Suprapubic skin (tissue), 4 donors: Measurements from ENCODE around the gene TTC28.

ENCODE experiments used
- EP300 ChIP-seq: sonication (generic); formaldehyde crosslinking; IDR thresholded peaks from one replicate; pipeline ENCODE4 v1.6.1; 2017; ENCODE audit warnings: antibody characterized with exemption
- POLR2A ChIP-seq, 2 donors: fragments of 450-650 bp; IDR thresholded peaks; one replicate each; pipeline ENCODE4 v1.6.1; 2017; ENCODE audit warnings: antibody characterized with exemption in 2 of 2, mild to moderate bottlenecking in 2 of 2, moderate library complexity in 2 of 2
- POLR2AphosphoS5 ChIP-seq, 3 donors: sonication (generic); formaldehyde crosslinking; IDR thresholded peaks; one replicate each; pipeline ENCODE4 v1.6.1; 2017; ENCODE audit warnings: antibody characterized with exemption in 3 of 3
- TF ChIP-seq, protein P1 (sequence below), 2 donors: fragments of 200-600 bp in 1 of 2; fragments of 450-650 bp in 1 of 2; sonication (generic) in 1 of 2; IDR thresholded peaks; one replicate each; pipeline ENCODE4 v1.5.1; 2016 to 2019; ENCODE audit warnings: antibody characterized with exemption in 2 of 2, mild to moderate bottlenecking in 1 of 2, moderate library complexity in 1 of 2

DNA sequence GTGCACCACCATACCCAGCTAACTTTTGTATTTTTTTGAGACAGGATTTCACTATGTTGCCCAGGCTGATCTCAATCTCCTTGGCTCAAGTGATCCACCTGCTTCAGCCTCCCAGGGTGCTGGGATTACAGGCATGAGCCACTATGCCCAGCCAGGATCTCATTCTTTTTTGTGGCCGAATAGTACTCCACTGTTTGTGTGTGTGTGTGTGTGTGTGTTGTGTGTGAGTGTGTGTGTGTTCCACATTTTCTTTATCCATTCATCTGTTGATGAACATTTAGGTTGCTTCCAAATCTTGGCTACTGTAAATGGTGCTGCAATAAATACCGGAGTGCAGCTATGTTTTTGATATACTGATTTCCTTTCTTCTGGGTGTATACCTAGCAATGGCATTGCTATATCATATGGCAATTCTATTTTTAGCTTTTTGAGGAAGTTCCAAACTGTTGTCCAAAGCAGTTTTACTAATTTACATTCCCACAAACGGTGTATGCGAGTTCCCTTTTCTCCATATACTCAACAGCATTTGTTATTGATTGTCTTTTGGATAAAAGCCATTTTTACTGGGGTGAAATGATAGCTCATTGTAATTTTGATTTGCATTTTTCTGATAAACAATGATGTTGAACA is 105.4 kb downstream of the TTC28 start:
- TF ChIP-seq, protein P1, sequence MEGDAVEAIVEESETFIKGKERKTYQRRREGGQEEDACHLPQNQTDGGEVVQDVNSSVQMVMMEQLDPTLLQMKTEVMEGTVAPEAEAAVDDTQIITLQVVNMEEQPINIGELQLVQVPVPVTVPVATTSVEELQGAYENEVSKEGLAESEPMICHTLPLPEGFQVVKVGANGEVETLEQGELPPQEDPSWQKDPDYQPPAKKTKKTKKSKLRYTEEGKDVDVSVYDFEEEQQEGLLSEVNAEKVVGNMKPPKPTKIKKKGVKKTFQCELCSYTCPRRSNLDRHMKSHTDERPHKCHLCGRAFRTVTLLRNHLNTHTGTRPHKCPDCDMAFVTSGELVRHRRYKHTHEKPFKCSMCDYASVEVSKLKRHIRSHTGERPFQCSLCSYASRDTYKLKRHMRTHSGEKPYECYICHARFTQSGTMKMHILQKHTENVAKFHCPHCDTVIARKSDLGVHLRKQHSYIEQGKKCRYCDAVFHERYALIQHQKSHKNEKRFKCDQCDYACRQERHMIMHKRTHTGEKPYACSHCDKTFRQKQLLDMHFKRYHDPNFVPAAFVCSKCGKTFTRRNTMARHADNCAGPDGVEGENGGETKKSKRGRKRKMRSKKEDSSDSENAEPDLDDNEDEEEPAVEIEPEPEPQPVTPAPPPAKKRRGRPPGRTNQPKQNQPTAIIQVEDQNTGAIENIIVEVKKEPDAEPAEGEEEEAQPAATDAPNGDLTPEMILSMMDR (IDR thresholded peaks at IDR 0.05), result no peak
- TF ChIP-seq POLR2A (IDR thresholded peaks at IDR 0.05) (no peak), POLR2AphosphoS5 (IDR thresholded peaks at IDR 0.05) (no peak), EP300 (no peak)
